Stimulated activated effector memory CD8-positive, alpha-beta T cell treated with anti-CD3 and anti-CD28 coated beads, Interleukin-12 subunit alpha, Interleukin-12 subunit beta, amount 100 ng/mL, for 72 hours (primary cell): ENCODE measurements around the gene FBXO42.
"Not testable (repeated sequence)": the region's sequence is repeated elsewhere in the genome, so short reads cannot be mapped to it uniquely, and the experiment has no call there.

Experiments used
- ATAC-seq: fragments of 150-1000 bp; cut with Tn5 transposase; 2 replicates; pipeline ENCODE4 v1.10.0; 2021
- DNase-seq, 2 donors: peaks; one replicate each; pipeline ENCODE4 v3.0.0; 2021 to 2022; ENCODE audit warnings: low spot score in 2 of 2
- H3K27ac Mint-ChIP-seq: one replicate; pipeline ENCODE4 v1.8.0; 2022; ENCODE audit warnings: mild to moderate bottlenecking, mixed read lengths
- H3K36me3 Mint-ChIP-seq: one replicate; pipeline ENCODE4 v1.8.0; 2022; ENCODE audit warnings: mild to moderate bottlenecking, mixed read lengths
- H3K4me1 Mint-ChIP-seq: one replicate; pipeline ENCODE4 v1.8.0; 2022; ENCODE audit warnings: mixed read lengths
- H3K4me3 Mint-ChIP-seq: one replicate; pipeline ENCODE4 v1.8.0; 2022; ENCODE audit warnings: mild to moderate bottlenecking, mixed read lengths
- H3K9me3 Mint-ChIP-seq: one replicate; pipeline ENCODE4 v1.8.0; 2022; ENCODE audit warnings: mixed read lengths

The FBXO42 gene

DNA sequence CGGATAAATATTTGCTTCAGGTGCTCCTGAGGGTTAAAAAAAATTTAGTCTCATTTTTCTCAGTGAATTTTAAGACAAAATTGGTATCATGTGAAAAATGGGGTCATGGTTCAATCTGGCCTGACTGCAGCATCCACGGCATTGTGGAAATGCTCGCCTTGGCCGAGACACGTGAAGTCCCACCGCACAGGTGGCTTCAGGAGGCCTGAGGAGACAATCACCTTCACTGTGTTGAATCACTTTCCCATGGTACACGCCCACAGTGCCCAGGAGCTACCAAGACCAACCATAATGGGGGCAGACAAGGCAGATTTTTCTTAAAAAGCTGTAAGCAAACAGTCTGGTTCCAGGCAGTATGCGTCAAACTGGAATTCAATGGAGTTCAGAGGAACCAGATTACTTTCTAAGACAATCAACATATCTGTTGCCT, 104.3 kb downstream of the FBXO42 start:
- peak overlapping the region; percentile 70 for H3K27ac Mint-ChIP-seq
- peaks cover 60% of the 10 kb centered on the region for H3K36me3 Mint-ChIP-seq
- ATAC-seq (no peak), DNase-seq (no peak)
- H3K4me3 Mint-ChIP-seq = no peak overlapping the region
- H3K4me1 Mint-ChIP-seq = peaks cover 18% of the 10 kb centered on the region
- no peaks in the 10 kb centered on the region for H3K9me3 Mint-ChIP-seq

DNA sequence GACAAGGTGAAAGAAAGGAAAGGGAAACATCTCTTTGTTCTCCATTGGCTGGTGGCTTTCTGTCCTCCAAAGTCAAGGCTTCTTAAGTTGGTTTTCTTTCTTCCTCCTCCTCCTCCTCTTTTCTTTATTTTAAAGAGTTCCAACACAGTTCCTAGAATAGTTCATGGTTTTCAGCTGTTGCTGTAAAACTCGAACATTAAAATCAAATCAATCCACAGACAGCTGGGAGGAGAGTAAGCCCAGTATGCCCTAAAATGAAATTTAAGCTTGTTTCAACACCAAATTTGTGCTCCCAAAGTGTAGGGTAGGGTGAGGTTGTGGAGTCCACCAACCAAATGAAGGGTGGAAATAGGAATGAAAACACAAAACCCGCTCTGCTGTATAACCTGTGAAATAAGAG, 104.8 kb downstream of the FBXO42 start:
- H3K36me3 Mint-ChIP-seq = peaks cover 58% of the 10 kb centered on the region
- H3K27ac Mint-ChIP-seq = peak overlapping the region; percentile 70
- H3K9me3 Mint-ChIP-seq = no peaks in the 10 kb centered on the region
- H3K4me3 Mint-ChIP-seq = no peak overlapping the region
- no peak for DNase-seq
- no peak for ATAC-seq
- peaks cover 18% of the 10 kb centered on the region for H3K4me1 Mint-ChIP-seq

DNA sequence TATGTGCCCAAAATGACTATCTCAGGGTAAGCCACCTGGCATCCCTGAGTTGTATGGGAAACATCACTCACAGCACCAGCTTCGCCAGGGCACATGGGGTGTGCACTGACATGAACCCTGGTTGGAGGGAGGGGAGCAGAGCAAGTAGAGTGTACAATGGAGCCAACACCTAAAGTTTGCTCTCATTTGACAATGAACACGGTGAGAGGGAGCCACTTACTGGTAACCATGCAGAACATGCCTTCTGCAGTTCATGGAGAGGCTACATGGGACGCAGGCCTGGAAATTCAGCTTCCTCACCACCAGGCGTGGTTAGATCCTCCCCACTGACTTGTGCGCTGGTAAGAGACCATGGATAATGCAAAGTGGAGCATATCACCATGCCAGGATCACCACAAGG, 105.3 kb downstream of the FBXO42 start:
- H3K9me3 Mint-ChIP-seq = no peaks in the 10 kb centered on the region
- peaks cover 56% of the 10 kb centered on the region for H3K36me3 Mint-ChIP-seq
- H3K27ac Mint-ChIP-seq = peak overlapping the region; percentile 70
- DNase-seq = no peak
- H3K4me1 Mint-ChIP-seq = peaks cover 18% of the 10 kb centered on the region
- no peak overlapping the region for H3K4me3 Mint-ChIP-seq
- no peak for ATAC-seq

DNA sequence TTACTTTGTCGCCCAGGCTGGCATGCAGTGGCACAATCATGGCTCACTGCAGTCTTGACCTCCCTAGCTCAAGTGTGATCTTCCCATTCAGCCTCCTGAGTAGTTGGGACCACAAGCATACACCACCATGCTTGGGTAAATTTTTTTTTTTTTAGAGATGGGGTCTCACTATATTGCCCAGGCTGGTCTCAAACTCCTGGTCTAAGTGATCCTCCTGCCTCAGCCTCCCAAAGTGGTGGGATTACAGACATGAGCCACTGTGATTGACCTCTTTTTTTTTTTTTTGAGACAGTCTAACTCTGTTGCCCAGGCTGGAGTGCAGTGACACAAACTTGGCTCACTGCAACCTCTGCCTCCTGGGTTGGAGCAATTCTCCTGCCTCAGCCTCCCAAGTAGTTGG, 106.0 kb downstream of the FBXO42 start:
- not testable (repeated sequence) for H3K4me3 Mint-ChIP-seq, H3K27ac Mint-ChIP-seq, ATAC-seq, DNase-seq, H3K9me3 Mint-ChIP-seq
- Mint-ChIP-seq H3K4me1 (peaks cover 18% of the 10 kb centered on the region), H3K36me3 (peaks cover 49% of the 10 kb centered on the region)

DNA sequence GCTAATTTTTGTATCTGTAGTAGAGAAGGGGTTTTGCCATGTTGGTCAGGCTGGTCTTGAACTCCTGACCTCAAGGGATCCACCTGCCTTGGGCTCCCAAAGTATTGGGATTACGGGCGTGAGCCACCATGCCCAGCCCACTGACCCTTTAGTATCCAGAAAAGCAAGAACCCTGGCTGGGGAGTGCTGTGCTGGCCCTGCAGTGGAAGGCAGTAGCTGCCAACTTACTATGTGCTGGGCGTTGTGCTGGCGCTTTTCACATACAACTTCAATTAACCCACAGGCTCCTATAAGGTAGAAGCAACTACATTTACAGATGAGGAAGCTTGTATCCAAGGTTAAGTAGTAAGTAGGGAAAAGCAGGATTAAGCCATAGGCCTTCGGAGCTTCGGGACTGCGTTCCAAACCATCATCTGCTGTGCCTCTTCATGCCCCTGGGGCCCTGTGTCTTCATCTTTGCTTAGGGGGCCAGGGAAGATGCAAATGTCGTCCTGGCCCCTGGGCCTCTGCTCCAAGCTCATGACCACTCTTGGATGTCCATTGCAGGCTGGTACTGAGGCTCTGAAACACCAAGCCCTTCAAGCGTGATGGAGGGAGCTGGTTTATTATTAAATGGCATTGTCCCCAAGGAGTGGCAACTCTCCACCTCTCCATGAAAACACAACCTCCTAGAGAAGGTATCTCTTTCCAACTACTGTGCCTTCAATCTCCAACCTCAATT, 106.6 kb downstream of the FBXO42 start:
- DNase-seq (no peak), ATAC-seq (no peak)
- Mint-ChIP-seq H3K9me3 (no peaks in the 10 kb centered on the region), H3K4me3 (no peak overlapping the region), H3K4me1 (peaks cover 18% of the 10 kb centered on the region), H3K36me3 (peaks cover 48% of the 10 kb centered on the region), H3K27ac (no peak overlapping the region)

DNA sequence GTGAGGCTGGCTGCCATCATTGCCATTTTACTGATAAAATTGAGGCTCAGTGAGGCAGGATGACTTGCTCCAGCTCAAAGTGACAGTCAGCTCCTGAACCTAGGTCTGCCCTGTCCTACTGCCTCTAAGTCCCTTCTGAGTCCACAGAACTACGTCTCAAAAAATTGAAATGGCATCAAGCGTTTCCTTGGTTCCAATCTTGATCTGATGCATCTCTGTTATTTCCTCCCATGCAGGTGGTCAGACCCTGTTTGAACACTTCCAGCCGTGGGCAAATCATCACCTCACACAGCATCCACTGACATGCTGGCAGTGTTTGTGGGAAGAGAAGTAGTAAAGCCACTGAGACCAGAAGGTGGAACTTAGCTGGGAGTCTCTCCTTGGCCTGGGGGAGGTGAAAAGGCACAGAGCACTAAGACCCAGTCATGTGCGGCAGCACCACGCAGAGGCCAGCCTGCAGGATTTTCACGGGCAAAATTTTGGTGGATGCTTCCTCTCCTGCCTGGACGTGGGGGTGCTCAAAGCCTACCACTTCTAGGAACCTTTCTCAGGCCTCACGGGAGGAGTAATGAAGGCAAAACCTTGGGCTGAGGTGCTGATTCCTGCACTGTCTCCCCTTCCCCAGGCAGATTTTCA, 107.5 kb downstream of the FBXO42 start:
- ATAC-seq = no peak
- Mint-ChIP-seq H3K4me3 (no peak overlapping the region), H3K36me3 (peaks cover 52% of the 10 kb centered on the region), H3K4me1 (peaks cover 17% of the 10 kb centered on the region), H3K9me3 (no peaks in the 10 kb centered on the region), H3K27ac (no peak overlapping the region)
- DNase-seq = no peak

DNA sequence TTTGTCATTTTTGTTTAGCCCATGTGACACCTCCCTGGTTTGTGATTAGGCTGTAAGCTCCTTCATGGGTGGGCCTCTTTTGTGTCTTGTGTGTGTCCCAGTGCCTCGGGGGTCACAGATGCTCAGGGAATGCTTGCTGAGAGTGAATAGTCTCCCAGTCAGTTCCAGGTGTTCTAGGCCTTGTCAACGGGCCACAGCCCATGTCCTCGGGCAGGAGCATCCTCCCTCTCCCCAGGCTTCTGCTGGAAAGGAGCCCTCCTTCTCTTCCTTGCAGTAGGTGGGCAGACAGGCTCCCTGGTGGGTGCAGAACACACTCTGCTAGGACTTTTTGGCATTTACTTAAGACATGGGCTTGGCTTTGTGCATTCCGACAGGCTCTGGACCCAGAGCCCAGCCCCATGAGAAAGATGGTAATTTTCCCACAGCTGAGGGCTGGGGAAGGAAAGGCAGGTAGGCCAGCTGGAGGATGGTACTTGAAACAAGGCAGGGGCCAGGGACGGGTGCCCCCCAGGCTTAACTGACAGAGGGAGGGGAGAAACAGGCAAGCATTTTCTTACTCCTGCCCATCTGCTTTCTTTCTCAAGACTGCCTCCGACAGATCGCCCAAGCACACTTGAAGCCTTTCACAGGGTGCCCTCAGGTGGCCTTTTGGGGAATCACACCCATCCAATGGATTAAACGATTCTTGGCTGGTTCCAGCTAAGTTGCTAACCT, 108.2 kb downstream of the FBXO42 start:
- peak; percentile 77 for ATAC-seq
- Mint-ChIP-seq H3K4me1 (peaks cover 10% of the 10 kb centered on the region), H3K4me3 (no peak overlapping the region), H3K36me3 (peaks cover 46% of the 10 kb centered on the region), H3K27ac (no peak overlapping the region), H3K9me3 (no peaks in the 10 kb centered on the region)
- peak; percentile 46 to 85 for DNase-seq

DNA sequence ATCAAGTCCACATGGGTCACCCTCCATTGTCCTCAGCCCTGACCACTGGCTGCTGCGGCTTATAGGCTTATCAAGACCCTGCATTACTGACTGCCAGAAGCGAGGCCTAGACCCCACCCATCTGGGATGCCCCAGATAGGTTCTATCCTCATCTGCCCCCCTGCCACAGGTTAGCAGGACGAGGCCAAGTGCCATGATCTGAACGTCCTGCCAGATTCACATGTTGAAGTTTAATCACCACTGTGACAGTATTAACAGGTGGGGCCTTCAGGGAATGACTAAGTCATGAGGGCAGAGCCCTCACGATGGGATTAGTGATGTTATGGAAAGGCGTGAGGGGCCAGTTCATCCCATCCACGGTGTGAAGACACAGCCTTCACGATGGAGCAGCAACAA, 109.1 kb downstream of the FBXO42 start:
- H3K4me1 Mint-ChIP-seq = peaks cover 7% of the 10 kb centered on the region
- no peak overlapping the region for H3K27ac Mint-ChIP-seq
- ATAC-seq = no peak
- DNase-seq = no peak
- no peaks in the 10 kb centered on the region for H3K9me3 Mint-ChIP-seq
- peaks cover 42% of the 10 kb centered on the region for H3K36me3 Mint-ChIP-seq
- H3K4me3 Mint-ChIP-seq = no peak overlapping the region

DNA sequence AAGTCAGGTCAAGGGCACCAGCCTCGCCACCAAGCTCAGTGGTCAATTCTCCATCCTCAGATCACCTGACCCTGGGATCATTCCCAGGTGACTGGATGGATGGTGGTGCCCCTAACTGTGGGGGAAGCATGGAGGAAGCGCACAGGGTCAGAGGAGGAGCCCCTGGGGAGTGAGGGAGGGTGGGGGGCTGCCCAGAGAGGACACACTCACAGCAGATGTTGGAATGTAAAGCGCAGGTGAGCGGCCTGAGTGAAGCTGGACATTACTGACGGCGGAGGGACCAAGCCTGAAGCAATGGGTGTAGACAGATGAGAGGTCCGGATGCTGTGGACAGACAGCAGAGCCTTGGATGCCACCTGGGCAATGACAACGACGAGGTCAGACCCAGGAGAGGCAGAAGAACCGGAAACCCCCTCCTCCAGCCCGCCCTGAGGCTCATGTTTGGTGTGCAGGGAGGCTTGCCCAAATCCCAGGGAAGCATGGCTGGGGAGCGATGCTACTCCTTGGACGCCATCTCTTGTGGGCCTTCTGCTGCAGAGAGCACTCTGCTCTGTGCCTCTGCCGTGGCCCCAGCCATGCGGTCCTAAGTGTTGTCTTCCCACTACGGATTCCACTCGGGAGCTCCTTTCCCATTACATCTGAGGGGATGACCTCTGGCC, 109.6 kb downstream of the FBXO42 start:
- Mint-ChIP-seq H3K4me3 (no peak overlapping the region), H3K9me3 (no peaks in the 10 kb centered on the region), H3K4me1 (peaks cover 10% of the 10 kb centered on the region), H3K27ac (no peak overlapping the region), H3K36me3 (peaks cover 37% of the 10 kb centered on the region)
- DNase-seq (no peak), ATAC-seq (no peak)

DNA sequence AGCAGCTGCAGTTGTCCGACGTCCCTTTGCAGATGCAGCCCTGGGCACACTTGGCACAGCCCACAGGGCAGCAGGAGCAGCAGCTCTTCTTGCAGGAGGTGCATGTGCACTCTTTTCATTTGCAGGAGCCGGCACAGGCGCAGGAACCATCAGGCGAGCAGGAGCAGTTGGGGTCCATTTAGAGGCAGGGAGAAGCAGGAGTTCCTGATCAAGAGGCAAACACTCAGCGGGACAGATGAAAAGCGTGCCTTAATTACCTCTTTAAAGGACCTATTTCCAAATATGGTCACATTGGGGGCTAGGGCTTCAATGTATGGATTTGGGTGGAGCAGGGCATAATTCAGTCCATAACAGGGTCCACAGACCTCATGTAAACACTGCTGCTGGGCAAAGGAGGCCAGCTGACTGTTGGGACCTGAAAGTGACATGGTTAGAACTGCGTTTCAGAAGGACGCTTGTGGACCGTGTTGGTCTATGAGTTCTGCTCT, 111.0 kb downstream of the FBXO42 start:
- DNase-seq = no peak
- H3K36me3 Mint-ChIP-seq = peaks cover 33% of the 10 kb centered on the region
- no peak overlapping the region for H3K27ac Mint-ChIP-seq
- H3K9me3 Mint-ChIP-seq = no peaks in the 10 kb centered on the region
- peaks cover 24% of the 10 kb centered on the region for H3K4me1 Mint-ChIP-seq
- ATAC-seq = no peak
- H3K4me3 Mint-ChIP-seq = no peak overlapping the region

DNA sequence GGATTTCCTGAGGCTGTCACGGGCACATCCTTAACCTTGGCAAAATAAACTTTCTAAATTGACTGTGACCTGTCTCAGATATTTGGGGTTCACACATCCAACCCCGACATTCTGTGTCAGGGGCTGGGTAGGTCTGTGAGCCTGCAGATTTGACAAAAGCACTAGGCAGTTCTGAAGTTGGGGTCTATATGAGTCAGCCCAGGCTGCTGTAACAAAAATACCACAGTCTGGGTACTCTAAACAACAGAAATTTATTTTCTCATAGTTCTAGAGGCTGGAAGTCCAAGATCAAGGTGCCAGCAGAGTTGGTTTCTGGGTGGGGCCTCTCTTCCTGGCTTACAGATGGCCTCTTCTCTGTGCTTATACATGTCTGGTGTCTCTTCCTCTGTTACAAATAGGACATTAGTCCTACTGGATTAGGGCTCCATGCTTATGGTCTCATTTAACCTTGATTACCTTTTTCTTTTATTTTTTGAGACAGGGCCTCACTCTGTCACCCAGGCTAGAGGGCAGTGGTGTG, 112.2 kb downstream of the FBXO42 start:
- Mint-ChIP-seq H3K4me1 (peaks cover 28% of the 10 kb centered on the region), H3K27ac (no peak overlapping the region), H3K9me3 (no peaks in the 10 kb centered on the region), H3K4me3 (no peak overlapping the region), H3K36me3 (peaks cover 29% of the 10 kb centered on the region)
- ATAC-seq (no peak), DNase-seq (no peak)

DNA sequence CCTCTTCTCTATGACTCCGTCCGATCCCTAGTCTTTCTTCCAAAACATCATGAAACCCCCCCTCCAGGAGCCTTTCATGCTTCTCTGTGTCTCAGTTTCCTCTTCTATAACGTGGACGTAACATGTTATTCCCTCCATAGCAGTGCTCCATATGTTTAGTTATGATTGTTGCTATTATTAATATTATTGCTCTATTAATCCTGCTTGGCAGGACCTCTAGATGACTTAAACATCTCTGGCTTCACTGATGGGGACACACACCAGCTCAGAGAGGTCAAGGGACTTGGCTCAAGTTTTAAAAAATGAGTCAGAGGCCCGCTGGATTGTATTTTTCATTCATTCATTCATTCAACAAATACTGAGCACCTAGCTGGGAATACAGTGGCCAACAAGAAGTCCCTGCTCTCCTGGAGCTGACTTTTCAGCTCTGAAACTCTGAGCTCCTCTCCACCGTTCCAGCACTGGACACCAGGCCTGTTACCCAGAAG, 114.9 kb downstream of the FBXO42 start:
- DNase-seq (no peak), ATAC-seq (no peak)
- H3K4me1 Mint-ChIP-seq = peaks cover 22% of the 10 kb centered on the region
- H3K36me3 Mint-ChIP-seq = peaks cover 25% of the 10 kb centered on the region
- no peaks in the 10 kb centered on the region for H3K9me3 Mint-ChIP-seq
- H3K4me3 Mint-ChIP-seq = peak overlapping the region; percentile 83
- H3K27ac Mint-ChIP-seq = peak overlapping the region; percentile 94

DNA sequence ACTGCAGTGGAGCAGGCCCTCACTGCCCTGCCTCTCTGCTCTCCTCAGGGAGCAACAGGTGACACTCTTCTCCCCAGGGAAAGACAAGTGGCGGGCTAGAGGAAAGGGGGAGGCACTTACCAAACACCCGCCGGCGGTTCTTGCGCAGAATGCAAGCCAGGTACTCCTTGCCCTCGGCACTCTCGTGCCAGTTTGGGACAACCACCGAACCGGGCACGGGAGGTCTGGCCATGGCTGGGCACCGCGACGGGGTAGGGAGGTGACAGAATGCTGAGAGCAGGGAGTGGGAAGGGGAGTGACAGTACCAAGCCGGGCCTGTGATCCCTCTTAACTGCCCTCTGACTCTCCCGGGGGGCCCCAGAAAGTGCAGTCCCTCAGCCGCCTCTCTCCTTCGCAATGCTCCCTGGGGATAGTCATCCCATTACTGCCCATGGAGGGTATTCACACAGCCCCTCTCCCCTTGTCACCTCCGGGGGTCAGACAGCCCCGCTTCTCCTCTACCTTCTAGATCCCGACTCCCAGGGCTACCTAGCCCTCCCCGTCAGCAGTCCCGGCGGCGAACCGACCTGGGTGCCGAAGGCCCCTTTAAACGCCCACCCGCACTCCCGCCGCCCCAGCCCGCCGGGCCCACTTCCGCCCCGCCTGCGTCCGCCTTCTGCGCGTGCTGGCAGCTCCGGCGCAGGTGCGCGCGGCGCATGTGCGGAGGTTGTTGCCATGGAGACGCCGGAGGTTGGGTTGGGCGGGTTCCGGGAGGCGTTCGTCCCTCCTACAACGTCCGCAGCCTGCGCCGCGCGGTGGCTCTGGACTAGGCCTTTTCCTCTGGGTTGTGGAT, 115.6 kb downstream of the FBXO42 start, which contains the start of gene CPLANE2:
TSS of gene CPLANE2 (minus strand) at position 673 of the 832 bp plus-strand sequence. CDS start at position 232, 441 bp downstream.
- ATAC-seq = peak; percentile 90
- peaks cover 23% of the 10 kb centered on the region for H3K36me3 Mint-ChIP-seq
- H3K9me3 Mint-ChIP-seq = no peaks in the 10 kb centered on the region
- peaks cover 22% of the 10 kb centered on the region for H3K4me1 Mint-ChIP-seq
- peak within 1 kb of the TSS; percentile 94 for H3K27ac Mint-ChIP-seq
- peak; percentile 98 to 99 for DNase-seq
- H3K4me3 Mint-ChIP-seq = peak within 1 kb of the TSS; percentile 83

DNA sequence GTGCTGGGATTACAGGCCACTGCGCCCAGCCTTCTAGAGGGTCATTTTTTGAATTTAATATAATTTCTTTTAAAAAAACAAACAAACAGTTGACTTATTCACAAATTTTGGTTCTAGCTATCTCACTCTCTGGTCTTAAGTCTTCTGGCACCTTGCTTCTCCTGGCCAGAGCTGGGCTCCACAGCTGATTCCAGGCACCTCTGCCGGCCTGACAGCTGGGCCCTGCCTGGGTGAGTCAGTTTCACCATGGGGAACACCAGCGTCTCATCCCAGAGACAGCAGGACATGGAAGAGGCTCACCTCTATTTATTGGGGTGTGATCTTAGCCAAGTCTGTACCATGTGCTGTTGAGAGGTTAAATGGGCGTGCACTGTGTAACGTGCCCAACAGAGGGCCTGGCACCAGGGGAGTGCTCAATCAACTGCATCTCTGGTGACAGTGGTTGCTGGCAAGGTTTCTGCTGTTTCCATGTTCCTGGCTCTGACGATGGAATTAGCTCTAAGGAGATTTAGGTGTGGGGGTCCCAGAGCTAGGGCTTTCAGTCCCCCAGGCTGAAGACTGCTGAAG, 116.3 kb downstream of the FBXO42 start:
- DNase-seq (no peak), ATAC-seq (peak; percentile 69)
- peaks cover 22% of the 10 kb centered on the region for H3K4me1 Mint-ChIP-seq
- peaks cover 23% of the 10 kb centered on the region for H3K36me3 Mint-ChIP-seq
- no peaks in the 10 kb centered on the region for H3K9me3 Mint-ChIP-seq
- H3K27ac Mint-ChIP-seq = peak overlapping the region; percentile 94
- H3K4me3 Mint-ChIP-seq = peak overlapping the region; percentile 83
